HEK293 (cell line): ENCODE results near the gene GGNBP2.

Experiments
- BCL11A ChIP-seq: fragments of 450-650 bp; formaldehyde crosslinking; IDR thresholded peaks from 2 replicates; pipeline ENCODE4 v1.5.1; 2016; ENCODE audit warnings: low read depth, missing biosample characterization, missing genetic modification characterization
- FEZF1 ChIP-seq: fragments of 450-650 bp; formaldehyde crosslinking; IDR thresholded peaks from 2 replicates; pipeline ENCODE4 v1.5.1; 2016; ENCODE audit warnings: missing biosample characterization, missing genetic modification characterization
- GFI1B ChIP-seq: fragments of 450-650 bp; formaldehyde crosslinking; IDR thresholded peaks from 2 replicates; pipeline ENCODE4 v1.5.1; 2016; ENCODE audit warnings: missing biosample characterization, missing genetic modification characterization
- GLIS2 ChIP-seq: fragments of 450-650 bp; formaldehyde crosslinking; IDR thresholded peaks from 2 replicates; pipeline ENCODE4 v1.5.1; 2016; ENCODE audit warnings: missing biosample characterization, missing genetic modification characterization
- HOXD13 ChIP-seq: sonication (generic); formaldehyde crosslinking; IDR thresholded peaks from 2 replicates; pipeline ENCODE4 v1.8.0; 2022; ENCODE audit warnings: missing genetic modification reagents, borderline replicate concordance
- IKZF3 ChIP-seq: fragments of 450-650 bp; IDR thresholded peaks from 2 replicates; pipeline ENCODE4 v1.5.0; 2018; ENCODE audit warnings: missing biosample characterization, mild to moderate bottlenecking, missing genetic modification characterization, moderate library complexity
- KLF7 ChIP-seq: fragments of 450-650 bp; formaldehyde crosslinking; IDR thresholded peaks from 2 replicates; pipeline ENCODE4 v1.5.1; 2016; ENCODE audit warnings: missing biosample characterization, missing genetic modification characterization, borderline replicate concordance
- RBAK ChIP-seq: fragments of 450-650 bp; formaldehyde crosslinking; IDR thresholded peaks from 2 replicates; pipeline ENCODE4 v1.5.1; 2016; ENCODE audit warnings: missing biosample characterization, missing genetic modification characterization
- SCRT1 ChIP-seq: fragments of 450-650 bp; formaldehyde crosslinking; IDR thresholded peaks from 2 replicates; pipeline ENCODE4 v1.5.1; 2016; ENCODE audit warnings: missing biosample characterization, missing genetic modification characterization, borderline replicate concordance
- YY2 ChIP-seq: fragments of 450-650 bp; formaldehyde crosslinking; IDR thresholded peaks from 2 replicates; pipeline ENCODE4 v1.5.1; 2016; ENCODE audit warnings: missing biosample characterization, missing genetic modification characterization
- ZBTB48 ChIP-seq: fragments of 450-650 bp; formaldehyde crosslinking; IDR thresholded peaks from 2 replicates; pipeline ENCODE4 v1.5.1; 2016; ENCODE audit warnings: missing biosample characterization, missing genetic modification characterization
- ZBTB49 ChIP-seq: fragments of 450-650 bp; formaldehyde crosslinking; IDR thresholded peaks from 2 replicates; pipeline ENCODE4 v1.5.1; 2016; ENCODE audit warnings: missing biosample characterization, missing genetic modification characterization, low read depth
- ZIC2 ChIP-seq: fragments of 450-650 bp; formaldehyde crosslinking; IDR thresholded peaks from 2 replicates; pipeline ENCODE4 v1.5.1; 2016; ENCODE audit warnings: missing biosample characterization, missing genetic modification characterization
- ZNF239 ChIP-seq: fragments of 450-650 bp; formaldehyde crosslinking; IDR thresholded peaks from 2 replicates; pipeline ENCODE4 v1.5.1; 2016; ENCODE audit warnings: missing biosample characterization, missing genetic modification characterization
- ZNF248 ChIP-seq: fragments of 450-650 bp; formaldehyde crosslinking; IDR thresholded peaks from 2 replicates; pipeline ENCODE4 v1.5.1; 2017; ENCODE audit warnings: missing biosample characterization, missing genetic modification characterization
- ZNF280C ChIP-seq: fragments of 450-650 bp; formaldehyde crosslinking; IDR thresholded peaks from 2 replicates; pipeline ENCODE4 v1.5.1; 2016; ENCODE audit warnings: missing biosample characterization, missing genetic modification characterization
- ZNF391 ChIP-seq: fragments of 450-650 bp; formaldehyde crosslinking; IDR thresholded peaks from 2 replicates; pipeline ENCODE4 v1.5.1; 2016; ENCODE audit warnings: low read depth, missing biosample characterization, missing genetic modification characterization, borderline replicate concordance
- ZNF404 ChIP-seq: fragments of 450-650 bp; formaldehyde crosslinking; IDR thresholded peaks from 2 replicates; pipeline ENCODE4 v1.5.1; 2017; ENCODE audit warnings: missing biosample characterization, missing genetic modification characterization
- ZNF473 ChIP-seq: fragments of 450-650 bp; formaldehyde crosslinking; IDR thresholded peaks from 2 replicates; pipeline ENCODE4 v1.5.1; 2017; ENCODE audit warnings: missing biosample characterization, missing genetic modification characterization
- ZNF48 ChIP-seq: fragments of 450-650 bp; formaldehyde crosslinking; IDR thresholded peaks from 2 replicates; pipeline ENCODE4 v1.5.1; 2016; ENCODE audit warnings: missing biosample characterization, missing genetic modification characterization
- ZNF514 ChIP-seq: fragments of 450-650 bp; formaldehyde crosslinking; IDR thresholded peaks from 2 replicates; pipeline ENCODE4 v1.5.1; 2016; ENCODE audit warnings: missing biosample characterization, missing genetic modification characterization
- ZNF529 ChIP-seq: fragments of 450-650 bp; formaldehyde crosslinking; IDR thresholded peaks from 2 replicates; pipeline ENCODE4 v1.5.1; 2017; ENCODE audit warnings: missing genetic modification characterization, missing biosample characterization; ENCODE audit not compliant: insufficient replicate concordance
- ZNF561 ChIP-seq: fragments of 450-650 bp; IDR thresholded peaks from 2 replicates; pipeline ENCODE4 v1.5.1; 2018; ENCODE audit warnings: missing biosample characterization, missing genetic modification characterization, borderline replicate concordance
- ZNF596 ChIP-seq: fragments of 450-650 bp; IDR thresholded peaks from 2 replicates; pipeline ENCODE4 v1.5.0; 2018; ENCODE audit warnings: missing biosample characterization, mild to moderate bottlenecking, missing genetic modification characterization, moderate library complexity
- ZNF610 ChIP-seq: fragments of 450-650 bp; formaldehyde crosslinking; IDR thresholded peaks from 2 replicates; pipeline ENCODE4 v1.5.1; 2016; ENCODE audit warnings: missing biosample characterization, missing genetic modification characterization, borderline replicate concordance
- ZNF654 ChIP-seq: fragments of 450-650 bp; formaldehyde crosslinking; IDR thresholded peaks from 2 replicates; pipeline ENCODE4 v1.5.1; 2016; ENCODE audit warnings: low read depth, missing biosample characterization, missing genetic modification characterization
- ZNF670 ChIP-seq: fragments of 450-650 bp; formaldehyde crosslinking; IDR thresholded peaks from 2 replicates; pipeline ENCODE4 v1.5.1; 2016; ENCODE audit warnings: missing biosample characterization, missing genetic modification characterization, low read depth
- ZNF701 ChIP-seq: fragments of 450-650 bp; formaldehyde crosslinking; IDR thresholded peaks from 2 replicates; pipeline ENCODE4 v1.5.1; 2016; ENCODE audit warnings: missing biosample characterization, missing genetic modification characterization
- ZNF747 ChIP-seq: fragments of 450-650 bp; formaldehyde crosslinking; IDR thresholded peaks from 2 replicates; pipeline ENCODE4 v1.5.1; 2016; ENCODE audit warnings: missing biosample characterization, missing genetic modification characterization
- ZSCAN16 ChIP-seq: fragments of 450-650 bp; formaldehyde crosslinking; IDR thresholded peaks from 2 replicates; pipeline ENCODE4 v1.5.1; 2016; ENCODE audit warnings: missing biosample characterization, missing genetic modification characterization
- ZSCAN23 ChIP-seq: fragments of 450-650 bp; formaldehyde crosslinking; IDR thresholded peaks from 2 replicates; pipeline ENCODE4 v1.5.1; 2016; ENCODE audit warnings: missing biosample characterization, missing genetic modification characterization
- ZSCAN30 ChIP-seq: fragments of 450-650 bp; IDR thresholded peaks from 2 replicates; pipeline ENCODE4 v1.5.1; 2018; ENCODE audit warnings: missing biosample characterization, mild to moderate bottlenecking, missing genetic modification characterization, moderate library complexity
- ZSCAN4 ChIP-seq: fragments of 450-650 bp; formaldehyde crosslinking; IDR thresholded peaks from 2 replicates; pipeline ENCODE4 v1.5.1; 2017; ENCODE audit warnings: missing biosample characterization, missing genetic modification characterization
- TF ChIP-seq, protein P1 (sequence below): fragments of 450-650 bp; IDR thresholded peaks from 2 replicates; pipeline ENCODE4 v1.5.1; 2018; ENCODE audit warnings: missing biosample characterization, missing genetic modification characterization

GGNBP2 gene

GRCh38 chr17:36545465-36546417, 1.0 kb downstream of the GGNBP2 start (continued):
- TF ChIP-seq ZNF280C (tag by site-specific recombination): no peak
- no peak for TF ChIP-seq ZNF529 (tag by site-specific recombination)
- TF ChIP-seq ZNF404 (tag by site-specific recombination): no peak
- TF ChIP-seq, protein P1, sequence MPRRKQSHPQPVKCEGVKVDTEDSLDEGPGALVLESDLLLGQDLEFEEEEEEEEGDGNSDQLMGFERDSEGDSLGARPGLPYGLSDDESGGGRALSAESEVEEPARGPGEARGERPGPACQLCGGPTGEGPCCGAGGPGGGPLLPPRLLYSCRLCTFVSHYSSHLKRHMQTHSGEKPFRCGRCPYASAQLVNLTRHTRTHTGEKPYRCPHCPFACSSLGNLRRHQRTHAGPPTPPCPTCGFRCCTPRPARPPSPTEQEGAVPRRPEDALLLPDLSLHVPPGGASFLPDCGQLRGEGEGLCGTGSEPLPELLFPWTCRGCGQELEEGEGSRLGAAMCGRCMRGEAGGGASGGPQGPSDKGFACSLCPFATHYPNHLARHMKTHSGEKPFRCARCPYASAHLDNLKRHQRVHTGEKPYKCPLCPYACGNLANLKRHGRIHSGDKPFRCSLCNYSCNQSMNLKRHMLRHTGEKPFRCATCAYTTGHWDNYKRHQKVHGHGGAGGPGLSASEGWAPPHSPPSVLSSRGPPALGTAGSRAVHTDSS (tag by site-specific recombination): no peak
- TF ChIP-seq YY2 (tag by site-specific recombination): peak; percentile 38; the same call in 1 of the 2 replicates
- peak; percentile 56; the same call in 1 of the 2 replicates for TF ChIP-seq ZBTB48 (tag by site-specific recombination)
- peak; percentile 99 for TF ChIP-seq ZNF610 (tag by site-specific recombination)
- TF ChIP-seq ZNF747 (tag by site-specific recombination): no peak
- TF ChIP-seq ZSCAN30: no peak
- TF ChIP-seq GLIS2 (tag by site-specific recombination): peak; percentile 82
- peak; percentile 88 for TF ChIP-seq IKZF3 (tag by site-specific recombination)
- no peak for TF ChIP-seq FEZF1 (tag by site-specific recombination)
- TF ChIP-seq ZNF248: no peak
- no peak for TF ChIP-seq ZNF514 (tag by site-specific recombination)
- TF ChIP-seq GFI1B (tag by site-specific recombination): 0 out of 2 replicates have a peak, but pooled peaks have one; percentile 24
- TF ChIP-seq SCRT1 (tag by site-specific recombination): no peak
- no peak; the same call in 1 of the 2 replicates for TF ChIP-seq ZNF561 (tag by site-specific recombination)
- peak; percentile 55 for TF ChIP-seq ZSCAN4
- peak; percentile 20; the same call in 1 of the 2 replicates for TF ChIP-seq BCL11A (tag by site-specific recombination)
- TF ChIP-seq ZNF596: no peak
- peak; percentile 75 for TF ChIP-seq ZIC2 (tag by site-specific recombination)
- TF ChIP-seq KLF7 (tag by site-specific recombination): 0 out of 2 replicates have a peak, but pooled peaks have one; percentile 38
- peak; percentile 69; the same call in 1 of the 2 replicates for TF ChIP-seq ZNF391
- TF ChIP-seq ZBTB49 (tag by site-specific recombination): no peak
- no peak for TF ChIP-seq ZSCAN16 (tag by site-specific recombination)
- no peak; the same call in 1 of the 2 replicates for TF ChIP-seq HOXD13 (CRISPR knock-in tag)
- TF ChIP-seq ZNF654 (tag by site-specific recombination): no peak
- TF ChIP-seq ZNF239 (tag by site-specific recombination): no peak
- no peak for TF ChIP-seq ZNF670 (tag by site-specific recombination)
- no peak for TF ChIP-seq ZSCAN23 (tag by site-specific recombination)
- TF ChIP-seq ZNF701: no peak
- no peak for TF ChIP-seq RBAK (tag by site-specific recombination)
- no peak for TF ChIP-seq ZNF473 (tag by site-specific recombination)
- TF ChIP-seq ZNF48: no peak
